Kidney epithelial cell (primary cell): Measurements from ENCODE around the gene GMCL1. TPM values are rescaled to one million over a fixed set of nuclear protein-coding genes. Genes with fewer than 3 reads are reported as not detected.
A peak's percentile ranks its signal among the peaks of the same experiment; 100 is the strongest.

Experiments
- DNase-seq: peaks from one replicate; pipeline ENCODE4 v3.0.0-alpha.2; 2010; ENCODE audit warnings: low read depth
- H3K27me3 ChIP-seq: 2 replicates; pipeline ENCODE4 v1.6.0; 2011; ENCODE audit warnings: low read length; ENCODE audit not compliant: control insufficient read depth, insufficient read depth
- H3K36me3 ChIP-seq: 2 replicates; pipeline ENCODE4 v1.5.1; 2011; ENCODE audit warnings: low read length; ENCODE audit not compliant: control insufficient read depth, insufficient read depth
- H3K4me3 ChIP-seq: 2 replicates; pipeline ENCODE4 v1.5.1; 2011; ENCODE audit warnings: low read depth, mild to moderate bottlenecking, control low read depth, low read length
- CTCF ChIP-seq: IDR thresholded peaks from 2 replicates; pipeline ENCODE4 v1.5.1; 2011; ENCODE audit warnings: mild to moderate bottlenecking, moderate library complexity, low read length, control low read depth, inconsistent platforms; ENCODE audit not compliant: insufficient read depth, poor library complexity, severe bottlenecking
- total RNA-seq: library from RNA; depleted of rRNA; stranded (reverse); fragments of >200 nt; gene quantifications from 2 replicates; pipeline ENCODE4 v1.2.3, GENCODE V29; 2015

GMCL1 gene
- 10.7 and 12.2 TPM in 2 replicates for total RNA-seq

DNA sequence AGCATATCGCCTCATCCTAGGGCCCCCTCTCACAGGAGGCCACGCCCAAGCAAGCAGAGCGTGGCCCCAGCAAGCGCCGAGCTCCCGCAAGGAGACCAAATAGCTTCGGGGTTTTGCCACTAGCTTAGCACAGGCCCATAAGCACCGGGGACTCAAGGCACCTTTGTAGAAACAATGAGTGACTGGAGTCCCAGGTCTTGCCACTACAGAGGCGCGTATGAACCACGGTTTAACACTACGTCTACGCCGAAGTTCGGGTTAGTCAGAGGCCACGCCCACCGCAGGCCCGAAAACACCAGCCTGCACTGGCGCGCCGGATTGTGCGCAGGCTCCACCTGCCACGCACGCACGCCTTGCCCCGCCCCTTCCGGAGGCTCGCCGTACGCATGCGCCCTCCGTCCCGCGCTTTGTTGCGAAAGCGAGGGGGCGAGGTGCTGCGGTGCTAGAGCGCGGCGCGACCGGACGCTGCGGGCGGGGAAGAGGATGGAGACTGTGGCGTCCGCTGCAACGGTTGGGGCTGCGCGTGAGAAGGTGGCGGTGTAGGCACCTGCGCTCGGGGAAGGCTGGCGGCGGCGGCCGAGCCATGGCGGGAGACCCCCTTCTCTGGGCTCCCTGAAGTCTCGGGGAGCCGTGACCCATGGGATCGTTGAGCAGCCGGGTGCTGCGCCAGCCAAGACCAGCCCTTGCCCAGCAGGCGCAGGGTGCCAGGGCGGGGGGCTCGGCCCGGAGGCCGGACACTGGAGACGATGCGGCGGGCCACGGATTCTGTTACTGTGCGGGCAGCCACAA lies at the start of gene GMCL1:
Gene GMCL1, plus strand, starts transcription at position 405 of the 789 bp plus-strand sequence. Its CDS starts 233 bp downstream, at position 638.
- TF ChIP-seq CTCF: no peak
- peak within 1 kb of the TSS; percentile 80 for H3K4me3 ChIP-seq
- DNase-seq: peak; percentile 78
- H3K27me3 ChIP-seq: no peaks in the 10 kb centered on the region
- H3K36me3 ChIP-seq: no peaks in the 10 kb centered on the region

DNA sequence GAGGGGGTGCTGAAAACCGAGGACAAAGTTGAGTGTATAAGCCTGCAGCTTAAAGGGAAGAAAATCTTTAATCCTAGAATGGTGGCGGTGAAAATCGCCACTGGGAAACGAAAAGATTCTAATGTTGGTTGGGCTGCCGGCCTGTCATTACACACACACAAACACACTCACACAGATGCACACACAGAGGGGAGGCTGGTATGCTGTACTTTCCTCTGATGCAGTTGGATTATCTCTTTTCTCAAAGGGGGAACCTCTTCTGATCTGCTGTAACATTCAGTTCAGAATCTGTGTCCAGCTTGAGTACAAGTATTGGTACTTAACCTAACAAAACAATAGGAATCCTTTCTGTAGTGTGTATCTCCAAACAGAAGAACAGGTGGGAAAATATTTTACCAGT lies 48.5 kb upstream of the GMCL1 start:
- DNase-seq: no peak
- Histone ChIP-seq H3K36me3 (no peaks in the 10 kb centered on the region), H3K4me3 (no peak overlapping the region), H3K27me3 (no peaks in the 10 kb centered on the region)
- TF ChIP-seq CTCF: no peak

GRCh38 chr2:69781321-69782248 lies 47.9 kb upstream of the GMCL1 start:
- TF ChIP-seq CTCF: no peak
- Histone ChIP-seq H3K36me3 (no peaks in the 10 kb centered on the region), H3K27me3 (no peaks in the 10 kb centered on the region), H3K4me3 (no peak overlapping the region)
- no peak for DNase-seq

- Histone ChIP-seq H3K4me3 (no peak overlapping the region), H3K36me3 (peaks cover 3% of the 10 kb centered on the region), H3K27me3 (no peaks in the 10 kb centered on the region)
- no peak for DNase-seq
- no peak for TF ChIP-seq CTCF
Measured at GRCh38 chr2:69784228-69784627, 45.2 kb upstream of the GMCL1 start.

GRCh38 chr2:69785358-69785757 lies 44.1 kb upstream of the GMCL1 start:
- no peak for DNase-seq
- Histone ChIP-seq H3K27me3 (no peaks in the 10 kb centered on the region), H3K36me3 (peaks cover 3% of the 10 kb centered on the region), H3K4me3 (no peak overlapping the region)
- TF ChIP-seq CTCF: no peak
